ENCODE results near the gene SLC6A13.

GRCh38 chr12:292186-292585 lies 29.6 kb upstream of the SLC6A13 start:
- TF ChIP-seq, protein P1, sequence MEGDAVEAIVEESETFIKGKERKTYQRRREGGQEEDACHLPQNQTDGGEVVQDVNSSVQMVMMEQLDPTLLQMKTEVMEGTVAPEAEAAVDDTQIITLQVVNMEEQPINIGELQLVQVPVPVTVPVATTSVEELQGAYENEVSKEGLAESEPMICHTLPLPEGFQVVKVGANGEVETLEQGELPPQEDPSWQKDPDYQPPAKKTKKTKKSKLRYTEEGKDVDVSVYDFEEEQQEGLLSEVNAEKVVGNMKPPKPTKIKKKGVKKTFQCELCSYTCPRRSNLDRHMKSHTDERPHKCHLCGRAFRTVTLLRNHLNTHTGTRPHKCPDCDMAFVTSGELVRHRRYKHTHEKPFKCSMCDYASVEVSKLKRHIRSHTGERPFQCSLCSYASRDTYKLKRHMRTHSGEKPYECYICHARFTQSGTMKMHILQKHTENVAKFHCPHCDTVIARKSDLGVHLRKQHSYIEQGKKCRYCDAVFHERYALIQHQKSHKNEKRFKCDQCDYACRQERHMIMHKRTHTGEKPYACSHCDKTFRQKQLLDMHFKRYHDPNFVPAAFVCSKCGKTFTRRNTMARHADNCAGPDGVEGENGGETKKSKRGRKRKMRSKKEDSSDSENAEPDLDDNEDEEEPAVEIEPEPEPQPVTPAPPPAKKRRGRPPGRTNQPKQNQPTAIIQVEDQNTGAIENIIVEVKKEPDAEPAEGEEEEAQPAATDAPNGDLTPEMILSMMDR (IDR thresholded peaks at IDR 0.05) = no peak
- TF ChIP-seq POLR2A (IDR thresholded peaks at IDR 0.05) = no peak

Data from uterus (tissue), 2 donors.